ENCODE measurements around the gene ZDHHC8.
A peak's percentile ranks its signal among the peaks of the same experiment; 100 is the strongest.

ZDHHC8 gene

GRCh38 chr22:20131859-20132685 lies 468 bp downstream of the ZDHHC8 start:
- no peak for DNase-seq
- Histone ChIP-seq H4K20me1 (ENCODE audit: insufficient read depth, low read length) (peaks cover 74% of the 10 kb centered on the region), H3K27ac (ENCODE audit: low read length) (peak overlapping the region; percentile 46), H3K9me3 (ENCODE audit: insufficient read depth, low read length, severe bottlenecking) (no peaks in the 10 kb centered on the region), H3K27me3 (ENCODE audit: insufficient read depth, low read length, poor library complexity) (no peaks in the 10 kb centered on the region), H3K4me1 (ENCODE audit: insufficient read depth, low read length) (peaks cover 34% of the 10 kb centered on the region), H3K36me3 (ENCODE audit: insufficient read depth, low read length) (peaks cover 11% of the 10 kb centered on the region), H3K4me2 (ENCODE audit: insufficient read depth, low read length) (peak overlapping the region; percentile 92), H3K79me2 (ENCODE audit: insufficient read depth, low read length) (peaks cover 51% of the 10 kb centered on the region), H3K9ac (ENCODE audit: low read depth, low read length) (peak overlapping the region; percentile 94), H2AFZ (ENCODE audit: low read depth, low read length) (peak overlapping the region; percentile 68), H3K4me3 (ENCODE audit: low read depth in 1 of 2, low read length in 2 of 2) (peak overlapping the region; percentile 83 to 93; a peak in 3 of 4 replicates)
- ATAC-seq (ENCODE audit: insufficient read depth, low read depth): no peak
- TF ChIP-seq EZH2 (IDR thresholded peaks at IDR 0.05; ENCODE audit: borderline replicate concordance, low read depth, low read length, severe bottlenecking) (no peak), CTCF (IDR thresholded peaks at IDR 0.05; ENCODE audit: borderline replicate concordance, extremely low read depth, low read length, poor library complexity, severe bottlenecking) (no peak)

GRCh38 chr22:20132686-20133246 lies 1.2 kb downstream of the ZDHHC8 start:
- peak overlapping the region; percentile 94 for H3K9ac ChIP-seq (ENCODE audit: low read depth, low read length)
- no peak overlapping the region for H2AFZ ChIP-seq (ENCODE audit: low read depth, low read length)
- TF ChIP-seq EZH2 (IDR thresholded peaks at IDR 0.05; ENCODE audit: borderline replicate concordance, low read depth, low read length, severe bottlenecking) (no peak), CTCF (IDR thresholded peaks at IDR 0.05; ENCODE audit: borderline replicate concordance, extremely low read depth, low read length, poor library complexity, severe bottlenecking) (no peak)
- peak overlapping the region; percentile 92 for H3K4me2 ChIP-seq (ENCODE audit: insufficient read depth, low read length)
- no peaks in the 10 kb centered on the region for H3K27me3 ChIP-seq (ENCODE audit: insufficient read depth, low read length, poor library complexity)
- no peaks in the 10 kb centered on the region for H3K9me3 ChIP-seq (ENCODE audit: insufficient read depth, low read length, severe bottlenecking)
- H4K20me1 ChIP-seq (ENCODE audit: insufficient read depth, low read length): peaks cover 74% of the 10 kb centered on the region
- H3K36me3 ChIP-seq (ENCODE audit: insufficient read depth, low read length): peaks cover 4% of the 10 kb centered on the region
- DNase-seq (no peak), ATAC-seq (ENCODE audit: insufficient read depth, low read depth) (no peak)
- H3K27ac ChIP-seq (ENCODE audit: low read length): peak overlapping the region; percentile 46; the same call in 1 of the 2 replicates
- peak overlapping the region; percentile 83 to 93; a peak in 3 of 4 replicates for H3K4me3 ChIP-seq (ENCODE audit: low read depth in 1 of 2, low read length in 2 of 2)
- H3K4me1 ChIP-seq (ENCODE audit: insufficient read depth, low read length): peaks cover 34% of the 10 kb centered on the region
- H3K79me2 ChIP-seq (ENCODE audit: insufficient read depth, low read length): peaks cover 53% of the 10 kb centered on the region

GRCh38 chr22:20133930-20134549 lies 2.4 kb downstream of the ZDHHC8 start:
- H3K27me3 ChIP-seq (ENCODE audit: insufficient read depth, low read length, poor library complexity): no peaks in the 10 kb centered on the region
- H3K9me3 ChIP-seq (ENCODE audit: insufficient read depth, low read length, severe bottlenecking): no peaks in the 10 kb centered on the region
- TF ChIP-seq CTCF (IDR thresholded peaks at IDR 0.05; ENCODE audit: borderline replicate concordance, extremely low read depth, low read length, poor library complexity, severe bottlenecking) (no peak), EZH2 (IDR thresholded peaks at IDR 0.05; ENCODE audit: borderline replicate concordance, low read depth, low read length, severe bottlenecking) (no peak)
- H2AFZ ChIP-seq (ENCODE audit: low read depth, low read length): no peak overlapping the region
- peak overlapping the region; percentile 92 for H3K4me2 ChIP-seq (ENCODE audit: insufficient read depth, low read length)
- peaks cover 34% of the 10 kb centered on the region for H3K4me1 ChIP-seq (ENCODE audit: insufficient read depth, low read length)
- ATAC-seq (ENCODE audit: insufficient read depth, low read depth) (no peak), DNase-seq (no peak)
- no peak overlapping the region for H3K27ac ChIP-seq (ENCODE audit: low read length)
- H3K36me3 ChIP-seq (ENCODE audit: insufficient read depth, low read length): no peaks in the 10 kb centered on the region; the same call in 1 of the 2 replicates
- peaks cover 56% of the 10 kb centered on the region for H3K79me2 ChIP-seq (ENCODE audit: insufficient read depth, low read length)
- H3K4me3 ChIP-seq (ENCODE audit: low read depth in 1 of 2, low read length in 2 of 2): peak overlapping the region in 1 of 2 experiments; percentile 27; a peak in 2 of 4 replicates
- peaks cover 73% of the 10 kb centered on the region for H4K20me1 ChIP-seq (ENCODE audit: insufficient read depth, low read length)
- H3K9ac ChIP-seq (ENCODE audit: low read depth, low read length): no peak overlapping the region
